Stimulated activated CD4-positive, alpha-beta T cell treated with anti-CD3 and anti-CD28 coated beads, Interleukin-4, amount 100 ng/mL, for 4 hours (primary cell): Measurements from ENCODE around the gene SRGAP3.

Source experiments
- DNase-seq, 2 experiments: peaks; one replicate each; pipeline ENCODE4 v3.0.0-alpha.2; 2020

SRGAP3 gene

GRCh38 chr3:9137676-9138075 lies 111.8 kb downstream of the SRGAP3 start:
- no peak for DNase-seq

GRCh38 chr3:9136746-9137465 lies 112.5 kb downstream of the SRGAP3 start:
- DNase-seq, result no peak

- DNase-seq, result peak in 1 of 2 experiments; percentile 10
Measured at GRCh38 chr3:9135930-9136525, 113.4 kb downstream of the SRGAP3 start.

- no peak for DNase-seq
Measured at GRCh38 chr3:9135526-9135925, 113.9 kb downstream of the SRGAP3 start.

- no peak for DNase-seq
Measured at GRCh38 chr3:9133656-9134055, 115.8 kb downstream of the SRGAP3 start.

- DNase-seq, result no peak
Measured at GRCh38 chr3:9130345-9131305, 118.8 kb downstream of the SRGAP3 start.

- no peak for DNase-seq
Measured at GRCh38 chr3:9129365-9129764, 120.1 kb downstream of the SRGAP3 start.

- no peak for DNase-seq
Measured at GRCh38 chr3:9125278-9125951, 124.0 kb downstream of the SRGAP3 start.

GRCh38 chr3:9124730-9125129 lies 124.7 kb downstream of the SRGAP3 start:
- DNase-seq, result no peak

GRCh38 chr3:9123840-9124239 lies 125.6 kb downstream of the SRGAP3 start:
- no peak for DNase-seq

- DNase-seq, result no peak
Measured at GRCh38 chr3:9122732-9123364, 126.6 kb downstream of the SRGAP3 start.

- no peak for DNase-seq
Measured at GRCh38 chr3:9121366-9122001, 128.0 kb downstream of the SRGAP3 start.

GRCh38 chr3:9119331-9119730 lies 130.1 kb downstream of the SRGAP3 start:
- no peak for DNase-seq

GRCh38 chr3:9118222-9118621 lies 131.2 kb downstream of the SRGAP3 start:
- DNase-seq, result no peak

- no peak for DNase-seq
Measured at GRCh38 chr3:9117220-9117619, 132.2 kb downstream of the SRGAP3 start.

GRCh38 chr3:9116336-9116735 lies 133.1 kb downstream of the SRGAP3 start:
- DNase-seq, result no peak

- DNase-seq, result no peak
Measured at GRCh38 chr3:9115336-9115735, 134.1 kb downstream of the SRGAP3 start.

GRCh38 chr3:9113040-9113439 lies 136.4 kb downstream of the SRGAP3 start:
- no peak for DNase-seq

GRCh38 chr3:9111866-9112265 lies 137.6 kb downstream of the SRGAP3 start:
- no peak for DNase-seq

GRCh38 chr3:9111417-9111816 lies 138.0 kb downstream of the SRGAP3 start:
- DNase-seq, result no peak

GRCh38 chr3:9110802-9111201 lies 138.6 kb downstream of the SRGAP3 start:
- DNase-seq, result no peak

- no peak for DNase-seq
Measured at GRCh38 chr3:9110316-9110715, 139.1 kb downstream of the SRGAP3 start.
